WTC11 (cell line): ENCODE measurements around the gene KLRG1. TPM values are rescaled to one million over a fixed set of nuclear protein-coding genes. Genes with fewer than 3 reads are reported as not detected.

Experiments used
- ATAC-seq: fragments of 200-7000 bp; cut with Tn5 transposase; 2 replicates; pipeline ENCODE4 v1.10.0; 2021; ENCODE audit warnings: mild to moderate bottlenecking, moderate library complexity
- CTCF ChIA-PET: fragments of 300-600 bp; sonication (Branson Sonifier 250); formaldehyde crosslinking; loops from one replicate; lab custom pipeline; 2021; ENCODE audit warnings: antibody characterized with exemption; lab: Charles Lee
- POLR2A ChIA-PET: fragments of 350-600 bp; sonication (Branson Sonifier 250); formaldehyde crosslinking; loops from one replicate; lab custom pipeline; 2021; ENCODE audit warnings: antibody characterized with exemption; lab: Charles Lee
- DNase-seq: peaks from one replicate; pipeline ENCODE4 v3.0.0; 2021; ENCODE audit warnings: low spot score
- H3K27ac Mint-ChIP-seq: 2 replicates; pipeline ENCODE4 v1.8.0; 2021; ENCODE audit warnings: mixed read lengths
- H3K27me3 Mint-ChIP-seq: 2 replicates; pipeline ENCODE4 v1.8.0; 2021; ENCODE audit warnings: low read depth, mild to moderate bottlenecking, moderate library complexity, mixed read lengths
- H3K36me3 Mint-ChIP-seq: 2 replicates; pipeline ENCODE4 v1.8.0; 2021; ENCODE audit warnings: mixed read lengths
- H3K4me1 Mint-ChIP-seq: 2 replicates; pipeline ENCODE4 v1.8.0; 2022; ENCODE audit warnings: mixed read lengths
- H3K4me3 Mint-ChIP-seq: 2 replicates; pipeline ENCODE4 v1.8.0; 2021; ENCODE audit warnings: mild to moderate bottlenecking, moderate library complexity, mixed read lengths
- H3K9me3 Mint-ChIP-seq: 2 replicates; pipeline ENCODE4 v1.8.0; 2021; ENCODE audit warnings: mixed read lengths
- ARID4B ChIP-seq: sonication (generic); formaldehyde crosslinking; IDR thresholded peaks from 2 replicates; pipeline ENCODE4 v1.8.0; 2023; ENCODE audit warnings: missing genetic modification reagents, mild to moderate bottlenecking, borderline replicate concordance
- E2F1 ChIP-seq: sonication (generic); formaldehyde crosslinking; IDR thresholded peaks from 2 replicates; pipeline ENCODE4 v1.8.0; 2022; ENCODE audit warnings: mild to moderate bottlenecking, missing genetic modification reagents
- ESRRA ChIP-seq: sonication (generic); formaldehyde crosslinking; IDR thresholded peaks from 2 replicates; pipeline ENCODE4 v1.8.1; 2022; ENCODE audit warnings: mild to moderate bottlenecking, missing genetic modification reagents, borderline replicate concordance
- IRF2 ChIP-seq: sonication (generic); formaldehyde crosslinking; IDR thresholded peaks from 2 replicates; pipeline ENCODE4 v1.8.0; 2022; ENCODE audit warnings: low read depth, missing genetic modification reagents, borderline replicate concordance
- MLX ChIP-seq: sonication (generic); formaldehyde crosslinking; IDR thresholded peaks from 2 replicates; pipeline ENCODE4 v1.8.1; 2023; ENCODE audit warnings: mild to moderate bottlenecking, missing genetic modification reagents, moderate library complexity
- NR2C2 ChIP-seq: sonication (generic); formaldehyde crosslinking; IDR thresholded peaks from 2 replicates; pipeline ENCODE4 v1.8.0; 2022; ENCODE audit warnings: mild to moderate bottlenecking, missing genetic modification reagents
- STAT6 ChIP-seq: sonication (generic); formaldehyde crosslinking; conservative IDR thresholded peaks from 2 replicates; pipeline ENCODE4 v1.8.1; 2023; ENCODE audit warnings: mild to moderate bottlenecking, low read depth, missing genetic modification reagents, moderate library complexity
- TEAD4 ChIP-seq: sonication (generic); formaldehyde crosslinking; IDR thresholded peaks from 2 replicates; pipeline ENCODE4 v1.8.0; 2022; ENCODE audit warnings: mild to moderate bottlenecking, missing genetic modification reagents
- total RNA-seq: library from RNA; stranded (reverse); gene quantifications from 3 replicates; pipeline ENCODE4 v1.2.3, GENCODE V29; 2021

The KLRG1 gene
- total RNA-seq, 1 experiment from 2014 or later: 7.2 TPM

- no peaks in the 10 kb centered on the region for H3K36me3 Mint-ChIP-seq
- H3K27me3 Mint-ChIP-seq: no peaks in the 10 kb centered on the region
- peaks cover 12% of the 10 kb centered on the region for H3K9me3 Mint-ChIP-seq
- no peak overlapping the region for H3K27ac Mint-ChIP-seq
- ChIA-PET POLR2A (no interaction called here), CTCF (no interaction called here)
- no peak for TF ChIP-seq MLX (CRISPR knock-in tag)
- H3K4me1 Mint-ChIP-seq: no peaks in the 10 kb centered on the region
- H3K4me3 Mint-ChIP-seq: no peak overlapping the region
- DNase-seq (no peak), ATAC-seq (no peak)
Measured at GRCh38 chr12:9024512-9024911, 35.2 kb downstream of the KLRG1 start.

- Mint-ChIP-seq H3K4me1 (peaks cover 7% of the 10 kb centered on the region), H3K27me3 (no peaks in the 10 kb centered on the region), H3K27ac (no peak overlapping the region), H3K4me3 (no peak overlapping the region)
- no peak for ATAC-seq
- TF ChIP-seq E2F1 (no peak), IRF2 (CRISPR knock-in tag) (no peak), TEAD4 (CRISPR knock-in tag) (no peak), STAT6 (no peak), ESRRA (CRISPR knock-in tag) (no peak), NR2C2 (CRISPR knock-in tag) (no peak)
- TF ChIP-seq, all 79 proteins: peak for 0
- ChIA-PET CTCF (interaction anchor here (0.5 kb wide), 1 partner anchor 317 kb away, joined by 5 read pairs; no protein-coding TSS in a partner anchor), POLR2A (no interaction called here)
- Mint-ChIP-seq H3K36me3 (no peaks in the 10 kb centered on the region), H3K9me3 (peaks cover 9% of the 10 kb centered on the region; the same call in 1 of the 2 replicates)
- DNase-seq: no peak
Measured at GRCh38 chr12:9027161-9028059, 38.1 kb downstream of the KLRG1 start.

GRCh38 chr12:9030776-9031175, 41.4 kb downstream of the KLRG1 start:
- H3K27ac Mint-ChIP-seq: no peak overlapping the region
- peaks cover 7% of the 10 kb centered on the region for H3K4me1 Mint-ChIP-seq
- ChIA-PET POLR2A (interaction anchor here (2.6 kb wide), 1 partner anchor 81 kb away, joined by 6 read pairs; the partner anchor contains the start of gene M6PR), CTCF (interaction anchor here (0.6 to 2.5 kb wide), 3 partner anchors 19 to 361 kb away, joined by 5 to 11 read pairs (median 10); partner anchors contain the start of gene M6PR)
- H3K4me3 Mint-ChIP-seq: no peak overlapping the region
- no peak for DNase-seq
- no peak for TF ChIP-seq ARID4B (CRISPR knock-in tag)
- TF ChIP-seq, all 79 proteins: peak for 0
- Mint-ChIP-seq H3K27me3 (no peaks in the 10 kb centered on the region; the same call in 1 of the 2 replicates), H3K36me3 (peaks cover 7% of the 10 kb centered on the region), H3K9me3 (peaks cover 17% of the 10 kb centered on the region)
- no peak for ATAC-seq
